ENCODE results near the gene GNG13. TPM values are rescaled to one million over a fixed set of nuclear protein-coding genes. Genes with fewer than 3 reads are reported as not detected.

GNG13 gene
- total and polyA plus RNA-seq, 9 of the 15 experiments (the other 6 are each of a cell fraction or from before 2014, with no cell fraction given): not detected

DNA sequence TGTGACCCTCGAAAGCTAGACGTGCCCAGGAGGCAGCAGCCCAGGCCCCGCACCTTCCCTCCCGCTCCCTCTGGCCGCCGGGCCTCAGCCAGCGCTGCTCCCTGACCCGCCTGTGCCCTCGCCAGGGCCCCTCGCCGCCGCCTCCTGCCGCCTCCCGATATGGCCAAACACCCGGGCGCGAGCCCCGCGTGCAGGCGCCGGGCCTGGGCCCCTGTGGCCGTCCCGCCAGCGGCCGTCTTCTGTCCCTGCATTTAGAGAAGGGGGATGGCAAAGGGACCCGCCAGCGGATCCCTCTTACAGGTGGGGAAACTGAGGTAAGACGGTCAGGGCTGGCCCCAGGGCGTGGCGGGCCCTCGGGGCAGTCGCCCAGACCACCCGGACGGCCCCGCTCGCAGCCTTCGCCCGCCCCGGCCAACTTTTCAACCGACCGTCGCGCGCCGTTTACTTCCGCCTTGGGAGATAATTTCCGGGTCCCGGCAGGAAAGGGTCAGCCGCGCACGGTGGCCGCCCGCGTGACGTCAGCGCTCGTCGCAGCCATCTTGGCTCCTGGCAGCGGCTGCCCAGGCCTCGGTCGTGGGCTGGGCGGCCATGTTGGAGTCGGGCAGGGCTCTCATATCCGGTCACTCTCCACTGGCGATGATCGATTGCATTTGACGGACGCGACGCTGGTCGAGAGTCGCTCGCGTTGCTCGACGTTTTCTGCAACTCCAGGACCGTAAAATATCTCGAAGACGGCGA is 7.0 kb upstream of the GNG13 start (continued):
- TF ChIP-seq POLR2H (tag; IDR thresholded peaks at IDR 0.05; ENCODE audit: low read depth) (no peak; the same call in 1 of the 2 replicates), PTRF (tag; IDR thresholded peaks at IDR 0.05) (no peak), EP400 (IDR thresholded peaks at IDR 0.05) (peak; percentile 79), MYBL2 (IDR thresholded peaks at IDR 0.05; ENCODE audit: low read depth) (no peak), MYBL2 (CRISPR knock-in tag; IDR thresholded peaks at IDR 0.05; ENCODE audit: borderline replicate concordance) (no peak), TRIM24 (IDR thresholded peaks at IDR 0.05) (peak in 1 of 2 experiments; percentile 36; a peak in 1 of 4 replicates), ZNF197 (CRISPR knock-in tag; IDR thresholded peaks at IDR 0.05; ENCODE audit: low read depth) (no peak), ETS2 (tag; IDR thresholded peaks at IDR 0.05; ENCODE audit: borderline replicate concordance, poor library complexity, severe bottlenecking) (no peak), ZNF217 (CRISPR knock-in tag; IDR thresholded peaks at IDR 0.05) (no peak), RBM34 (IDR thresholded peaks at IDR 0.05; ENCODE audit: borderline replicate concordance, insufficient read depth, low read length) (no peak), KDM4B (IDR thresholded peaks at IDR 0.05; ENCODE audit: borderline replicate concordance in 2 of 2, low read depth in 1 of 2) (no peak; a peak in 1 of 4 replicates), MEF2D (tag; conservative IDR thresholded peaks at IDR 0.05; ENCODE audit: low read depth) (no peak), HLTF (IDR thresholded peaks at IDR 0.05) (no peak), ZFP1 (CRISPR knock-in tag; IDR thresholded peaks at IDR 0.05) (no peak), LEF1 (IDR thresholded peaks at IDR 0.05) (no peak), RHOXF2B (CRISPR knock-in tag; conservative IDR thresholded peaks at IDR 0.05) (no peak), SNRNP70 (optimal IDR thresholded peaks at IDR 0.05; ENCODE audit: low read depth, low read length) (no peak), MCM7 (IDR thresholded peaks at IDR 0.05) (no peak), ZNF311 (CRISPR knock-in tag; IDR thresholded peaks at IDR 0.05) (no peak)
- TF ChIP-seq, protein P1, sequence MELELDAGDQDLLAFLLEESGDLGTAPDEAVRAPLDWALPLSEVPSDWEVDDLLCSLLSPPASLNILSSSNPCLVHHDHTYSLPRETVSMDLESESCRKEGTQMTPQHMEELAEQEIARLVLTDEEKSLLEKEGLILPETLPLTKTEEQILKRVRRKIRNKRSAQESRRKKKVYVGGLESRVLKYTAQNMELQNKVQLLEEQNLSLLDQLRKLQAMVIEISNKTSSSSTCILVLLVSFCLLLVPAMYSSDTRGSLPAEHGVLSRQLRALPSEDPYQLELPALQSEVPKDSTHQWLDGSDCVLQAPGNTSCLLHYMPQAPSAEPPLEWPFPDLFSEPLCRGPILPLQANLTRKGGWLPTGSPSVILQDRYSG (tag; conservative IDR thresholded peaks at IDR 0.05; ENCODE audit: low read depth): peak; percentile 68; the same call in 1 of the 2 replicates
- TF ChIP-seq, protein P2, sequence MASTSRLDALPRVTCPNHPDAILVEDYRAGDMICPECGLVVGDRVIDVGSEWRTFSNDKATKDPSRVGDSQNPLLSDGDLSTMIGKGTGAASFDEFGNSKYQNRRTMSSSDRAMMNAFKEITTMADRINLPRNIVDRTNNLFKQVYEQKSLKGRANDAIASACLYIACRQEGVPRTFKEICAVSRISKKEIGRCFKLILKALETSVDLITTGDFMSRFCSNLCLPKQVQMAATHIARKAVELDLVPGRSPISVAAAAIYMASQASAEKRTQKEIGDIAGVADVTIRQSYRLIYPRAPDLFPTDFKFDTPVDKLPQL (IDR thresholded peaks at IDR 0.05; ENCODE audit: extremely low read depth, insufficient read length): no peak
- TF ChIP-seq, protein P3, sequence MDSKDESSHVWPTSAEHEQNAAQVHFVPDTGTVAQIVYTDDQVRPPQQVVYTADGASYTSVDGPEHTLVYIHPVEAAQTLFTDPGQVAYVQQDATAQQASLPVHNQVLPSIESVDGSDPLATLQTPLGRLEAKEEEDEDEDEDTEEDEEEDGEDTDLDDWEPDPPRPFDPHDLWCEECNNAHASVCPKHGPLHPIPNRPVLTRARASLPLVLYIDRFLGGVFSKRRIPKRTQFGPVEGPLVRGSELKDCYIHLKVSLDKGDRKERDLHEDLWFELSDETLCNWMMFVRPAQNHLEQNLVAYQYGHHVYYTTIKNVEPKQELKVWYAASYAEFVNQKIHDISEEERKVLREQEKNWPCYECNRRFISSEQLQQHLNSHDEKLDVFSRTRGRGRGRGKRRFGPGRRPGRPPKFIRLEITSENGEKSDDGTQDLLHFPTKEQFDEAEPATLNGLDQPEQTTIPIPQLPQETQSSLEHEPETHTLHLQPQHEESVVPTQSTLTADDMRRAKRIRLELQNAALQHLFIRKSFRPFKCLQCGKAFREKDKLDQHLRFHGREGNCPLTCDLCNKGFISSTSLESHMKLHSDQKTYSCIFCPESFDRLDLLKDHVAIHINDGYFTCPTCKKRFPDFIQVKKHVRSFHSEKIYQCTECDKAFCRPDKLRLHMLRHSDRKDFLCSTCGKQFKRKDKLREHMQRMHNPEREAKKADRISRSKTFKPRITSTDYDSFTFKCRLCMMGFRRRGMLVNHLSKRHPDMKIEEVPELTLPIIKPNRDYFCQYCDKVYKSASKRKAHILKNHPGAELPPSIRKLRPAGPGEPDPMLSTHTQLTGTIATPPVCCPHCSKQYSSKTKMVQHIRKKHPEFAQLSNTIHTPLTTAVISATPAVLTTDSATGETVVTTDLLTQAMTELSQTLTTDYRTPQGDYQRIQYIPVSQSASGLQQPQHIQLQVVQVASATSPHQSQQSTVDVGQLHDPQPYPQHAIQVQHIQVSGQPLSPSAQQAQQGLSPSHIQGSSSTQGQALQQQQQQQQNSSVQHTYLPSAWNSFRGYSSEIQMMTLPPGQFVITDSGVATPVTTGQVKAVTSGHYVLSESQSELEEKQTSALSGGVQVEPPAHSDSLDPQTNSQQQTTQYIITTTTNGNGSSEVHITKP (IDR thresholded peaks at IDR 0.05; ENCODE audit: partially characterized antibody): no peak
- TF ChIP-seq, protein P4, sequence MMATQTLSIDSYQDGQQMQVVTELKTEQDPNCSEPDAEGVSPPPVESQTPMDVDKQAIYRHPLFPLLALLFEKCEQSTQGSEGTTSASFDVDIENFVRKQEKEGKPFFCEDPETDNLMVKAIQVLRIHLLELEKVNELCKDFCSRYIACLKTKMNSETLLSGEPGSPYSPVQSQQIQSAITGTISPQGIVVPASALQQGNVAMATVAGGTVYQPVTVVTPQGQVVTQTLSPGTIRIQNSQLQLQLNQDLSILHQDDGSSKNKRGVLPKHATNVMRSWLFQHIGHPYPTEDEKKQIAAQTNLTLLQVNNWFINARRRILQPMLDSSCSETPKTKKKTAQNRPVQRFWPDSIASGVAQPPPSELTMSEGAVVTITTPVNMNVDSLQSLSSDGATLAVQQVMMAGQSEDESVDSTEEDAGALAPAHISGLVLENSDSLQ (IDR thresholded peaks at IDR 0.05): peak; percentile 96

Measured in K562 (cell line).